Measurements from ENCODE around the gene DOCK1. TPM values are rescaled to one million over a fixed set of nuclear protein-coding genes. Genes with fewer than 3 reads are reported as not detected.
A peak's percentile ranks its signal among the peaks of the same experiment; 100 is the strongest.

Gene DOCK1
- total and polyA plus RNA-seq, 2 donors from 2014 or later: 15.8 to 81.7 TPM

DNA sequence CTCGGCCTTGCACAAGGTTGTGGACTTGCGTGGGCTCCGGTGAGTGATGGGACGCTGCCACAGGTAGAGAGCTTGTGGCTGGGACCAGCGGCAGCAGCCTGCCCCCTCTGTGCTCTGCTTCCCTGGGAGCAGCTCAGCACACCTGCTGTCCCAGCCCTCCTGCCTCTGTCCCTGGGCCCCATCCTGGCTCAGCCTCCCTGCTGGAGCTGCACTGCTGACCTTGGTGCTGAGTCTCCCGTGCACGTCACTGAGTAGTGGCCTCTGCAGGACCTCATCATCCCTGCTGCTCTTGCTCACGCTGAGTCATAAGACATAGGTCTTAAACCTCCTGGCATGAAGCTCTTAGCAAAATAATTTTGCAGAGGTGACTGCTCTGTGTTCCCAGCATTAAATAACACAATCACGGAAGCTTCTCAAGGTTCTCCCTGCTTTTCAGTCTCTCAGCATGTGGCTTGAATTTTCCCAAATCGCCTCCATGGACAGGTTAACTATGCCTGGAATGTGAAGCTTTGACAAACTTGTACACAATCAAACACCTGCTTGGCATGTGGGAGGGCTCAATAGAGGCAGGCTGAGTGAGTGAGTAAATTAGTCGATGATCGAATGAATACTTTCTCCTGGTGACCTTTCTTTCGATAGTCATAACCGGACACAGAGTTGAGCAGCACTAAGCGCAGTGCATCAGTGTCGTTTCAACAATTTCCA lies 580.1 kb downstream of the DOCK1 start:
- peak in 4 of 5 donors; percentile 59 to 75 (median 60) for DNase-seq
- intact Hi-C loops (cut with DNase I): no loop called here
- H3K36me3 ChIP-seq (ENCODE audit: control insufficient read depth in 2 of 3, insufficient read depth in 3 of 3, low read length in 3 of 3): no peaks in the 10 kb centered on the region
- H3K4me3 ChIP-seq (ENCODE audit: low read length in 3 of 3): no peak overlapping the region
- H3K4me1 ChIP-seq (ENCODE audit: control insufficient read depth in 2 of 3, insufficient read depth in 2 of 3, low read depth in 1 of 3, low read length in 3 of 3): no peaks in the 10 kb centered on the region
- H3K27me3 ChIP-seq (ENCODE audit: control insufficient read depth, insufficient read depth, low read length): no peaks in the 10 kb centered on the region
- no peak overlapping the region for H3K27ac ChIP-seq (ENCODE audit: low read depth in 2 of 2, low read length in 2 of 2)
- H3K9ac ChIP-seq (ENCODE audit: low read length in 3 of 3): no peak overlapping the region
- H3K9me3 ChIP-seq (ENCODE audit: control insufficient read depth in 2 of 3, insufficient read depth in 1 of 3, low read length in 3 of 3): no peaks in the 10 kb centered on the region
- FAIRE-seq: no peak
- TF ChIP-seq, protein P1, sequence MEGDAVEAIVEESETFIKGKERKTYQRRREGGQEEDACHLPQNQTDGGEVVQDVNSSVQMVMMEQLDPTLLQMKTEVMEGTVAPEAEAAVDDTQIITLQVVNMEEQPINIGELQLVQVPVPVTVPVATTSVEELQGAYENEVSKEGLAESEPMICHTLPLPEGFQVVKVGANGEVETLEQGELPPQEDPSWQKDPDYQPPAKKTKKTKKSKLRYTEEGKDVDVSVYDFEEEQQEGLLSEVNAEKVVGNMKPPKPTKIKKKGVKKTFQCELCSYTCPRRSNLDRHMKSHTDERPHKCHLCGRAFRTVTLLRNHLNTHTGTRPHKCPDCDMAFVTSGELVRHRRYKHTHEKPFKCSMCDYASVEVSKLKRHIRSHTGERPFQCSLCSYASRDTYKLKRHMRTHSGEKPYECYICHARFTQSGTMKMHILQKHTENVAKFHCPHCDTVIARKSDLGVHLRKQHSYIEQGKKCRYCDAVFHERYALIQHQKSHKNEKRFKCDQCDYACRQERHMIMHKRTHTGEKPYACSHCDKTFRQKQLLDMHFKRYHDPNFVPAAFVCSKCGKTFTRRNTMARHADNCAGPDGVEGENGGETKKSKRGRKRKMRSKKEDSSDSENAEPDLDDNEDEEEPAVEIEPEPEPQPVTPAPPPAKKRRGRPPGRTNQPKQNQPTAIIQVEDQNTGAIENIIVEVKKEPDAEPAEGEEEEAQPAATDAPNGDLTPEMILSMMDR (IDR thresholded peaks at IDR 0.05; ENCODE audit: borderline replicate concordance, extremely low read depth, insufficient read depth): no peak

DNA sequence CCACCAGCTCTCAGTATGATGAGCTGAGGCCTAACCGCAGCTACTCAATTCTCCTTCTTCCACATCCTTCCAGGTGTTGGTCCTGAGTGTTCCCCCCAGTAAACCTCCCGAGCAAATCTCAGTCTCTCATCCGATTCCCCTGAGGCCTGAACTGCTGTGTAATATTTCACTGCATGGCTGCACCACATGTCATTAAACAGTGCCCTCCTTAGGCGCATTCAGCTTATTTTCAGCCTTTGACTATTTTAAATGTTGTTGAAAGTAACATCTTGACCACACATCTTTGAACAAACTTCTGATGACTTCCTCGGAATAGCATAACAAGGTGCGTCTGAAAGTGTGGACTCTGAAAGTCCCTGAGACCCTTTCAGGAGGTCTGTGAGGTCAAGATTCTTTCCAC lies 581.1 kb downstream of the DOCK1 start:
- Histone ChIP-seq H3K9me3 (ENCODE audit: control insufficient read depth in 2 of 3, insufficient read depth in 1 of 3, low read length in 3 of 3) (no peaks in the 10 kb centered on the region), H3K4me3 (ENCODE audit: low read length in 3 of 3) (no peak overlapping the region), H3K36me3 (ENCODE audit: control insufficient read depth in 2 of 3, insufficient read depth in 3 of 3, low read length in 3 of 3) (no peaks in the 10 kb centered on the region), H3K27me3 (ENCODE audit: control insufficient read depth, insufficient read depth, low read length) (no peaks in the 10 kb centered on the region), H3K9ac (ENCODE audit: low read length in 3 of 3) (no peak overlapping the region), H3K27ac (ENCODE audit: low read depth in 2 of 2, low read length in 2 of 2) (no peak overlapping the region), H3K4me1 (ENCODE audit: control insufficient read depth in 2 of 3, insufficient read depth in 2 of 3, low read depth in 1 of 3, low read length in 3 of 3) (no peaks in the 10 kb centered on the region)
- FAIRE-seq (no peak), DNase-seq (no peak)
- TF ChIP-seq, protein P1 (IDR thresholded peaks at IDR 0.05; ENCODE audit: borderline replicate concordance, extremely low read depth, insufficient read depth): no peak
- intact Hi-C loops (cut with DNase I): no loop called here

GRCh38 chr10:127492607-127493250 lies 587.5 kb downstream of the DOCK1 start:
- no peak overlapping the region for H3K9ac ChIP-seq (ENCODE audit: low read length in 3 of 3)
- no peak overlapping the region for H3K4me3 ChIP-seq (ENCODE audit: low read length in 3 of 3)
- no peaks in the 10 kb centered on the region for H3K27me3 ChIP-seq (ENCODE audit: control insufficient read depth, insufficient read depth, low read length)
- H3K36me3 ChIP-seq (ENCODE audit: control insufficient read depth in 2 of 3, insufficient read depth in 3 of 3, low read length in 3 of 3): no peaks in the 10 kb centered on the region
- TF ChIP-seq, protein P1 (IDR thresholded peaks at IDR 0.05; ENCODE audit: borderline replicate concordance, extremely low read depth, insufficient read depth): no peak
- H3K27ac ChIP-seq (ENCODE audit: low read depth in 2 of 2, low read length in 2 of 2): no peak overlapping the region
- H3K4me1 ChIP-seq (ENCODE audit: control insufficient read depth in 2 of 3, insufficient read depth in 2 of 3, low read depth in 1 of 3, low read length in 3 of 3): no peaks in the 10 kb centered on the region
- DNase-seq: no peak
- H3K9me3 ChIP-seq (ENCODE audit: control insufficient read depth in 2 of 3, insufficient read depth in 1 of 3, low read length in 3 of 3): no peaks in the 10 kb centered on the region
- intact Hi-C loops (cut with DNase I): no loop called here
- FAIRE-seq: no peak
